ENCODE results near the gene ST6GALNAC5. TPM values are rescaled to one million over a fixed set of nuclear protein-coding genes. Genes with fewer than 3 reads are reported as not detected.

The ST6GALNAC5 gene
- polyA plus RNA-seq, 3 donors, result not detected

GRCh38 chr1:76832521-76832920 is 34.8 kb upstream of the ST6GALNAC5 start:
- no peaks in the 10 kb centered on the region for H3K36me3 ChIP-seq (replicated peaks in 1 of 2; ENCODE audit: control insufficient read depth in 1 of 2, insufficient read depth in 2 of 2, low read length in 2 of 2)
- no peaks in the 10 kb centered on the region for H3K4me1 ChIP-seq (ENCODE audit: control insufficient read depth in 1 of 2, insufficient read depth in 2 of 2, low read length in 2 of 2)
- H3K9ac ChIP-seq (ENCODE audit: insufficient read depth, low read length, poor library complexity, severe bottlenecking), result no peak overlapping the region
- H3K27ac ChIP-seq (ENCODE audit: low read depth in 1 of 2, low read length in 2 of 2), result no peak overlapping the region
- H3K4me3 Mint-ChIP-seq, result no peak overlapping the region
- no peak for DNase-seq
- H2AFZ ChIP-seq (ENCODE audit: insufficient read depth, low read depth, low read length, poor library complexity, severe bottlenecking), result no peak overlapping the region
- H3K27ac Mint-ChIP-seq, result no peak overlapping the region
- TF ChIP-seq CTCF (IDR thresholded peaks at IDR 0.05), result no peak
- no peaks in the 10 kb centered on the region for H4K20me1 ChIP-seq (ENCODE audit: insufficient read depth, low read length)
- intact Hi-C loops (cut with micrococcal nuclease), result no loop called here
- H3K4me1 Mint-ChIP-seq, result peaks cover 4% of the 10 kb centered on the region
- peaks cover 0 to 4% (median 1%) of the 10 kb centered on the region in 7 donors for H3K9me3 Mint-ChIP-seq
- H3K36me3 Mint-ChIP-seq, result no peaks in the 10 kb centered on the region
- no peaks in the 10 kb centered on the region for H3K27me3 ChIP-seq (ENCODE audit: control insufficient read depth in 2 of 2, insufficient read depth in 2 of 2, low read length in 2 of 2)
- no peak overlapping the region for H3K4me2 ChIP-seq (replicated peaks; ENCODE audit: extremely low read depth, low read length, poor library complexity, severe bottlenecking)
- H3K79me2 ChIP-seq (ENCODE audit: insufficient read depth, low read length), result no peaks in the 10 kb centered on the region
- no peak overlapping the region for H3K4me3 ChIP-seq (replicated peaks in 1 of 3; ENCODE audit: low read depth in 2 of 3, low read length in 3 of 3)
- no peaks in the 10 kb centered on the region for H3K9me3 ChIP-seq (replicated peaks in 1 of 2; ENCODE audit: control insufficient read depth in 1 of 2, insufficient read depth in 1 of 2, low read length in 2 of 2)
- H3K27me3 Mint-ChIP-seq (ENCODE audit: low read depth in 3 of 3), result peaks cover 0 to 3% (median 0%) of the 10 kb centered on the region in 3 donors

GRCh38 chr1:76833151-76833550 is 34.1 kb upstream of the ST6GALNAC5 start:
- no peaks in the 10 kb centered on the region for H4K20me1 ChIP-seq (ENCODE audit: insufficient read depth, low read length)
- no peak overlapping the region for H3K27ac ChIP-seq (ENCODE audit: low read depth in 1 of 2, low read length in 2 of 2)
- H2AFZ ChIP-seq (ENCODE audit: insufficient read depth, low read depth, low read length, poor library complexity, severe bottlenecking), result no peak overlapping the region
- H3K9ac ChIP-seq (ENCODE audit: insufficient read depth, low read length, poor library complexity, severe bottlenecking), result no peak overlapping the region
- H3K4me3 ChIP-seq (replicated peaks in 1 of 3; ENCODE audit: low read depth in 2 of 3, low read length in 3 of 3), result no peak overlapping the region
- H3K36me3 Mint-ChIP-seq, result no peaks in the 10 kb centered on the region
- no peak overlapping the region for H3K4me3 Mint-ChIP-seq
- no peak overlapping the region for H3K4me2 ChIP-seq (replicated peaks; ENCODE audit: extremely low read depth, low read length, poor library complexity, severe bottlenecking)
- H3K27ac Mint-ChIP-seq, result no peak overlapping the region
- H3K79me2 ChIP-seq (ENCODE audit: insufficient read depth, low read length), result no peaks in the 10 kb centered on the region
- intact Hi-C loops (cut with micrococcal nuclease), result no loop called here
- H3K9me3 ChIP-seq (replicated peaks in 1 of 2; ENCODE audit: control insufficient read depth in 1 of 2, insufficient read depth in 1 of 2, low read length in 2 of 2), result no peaks in the 10 kb centered on the region
- TF ChIP-seq CTCF (IDR thresholded peaks at IDR 0.05), result no peak
- no peaks in the 10 kb centered on the region for H3K4me1 ChIP-seq (ENCODE audit: control insufficient read depth in 1 of 2, insufficient read depth in 2 of 2, low read length in 2 of 2)
- H3K36me3 ChIP-seq (replicated peaks in 1 of 2; ENCODE audit: control insufficient read depth in 1 of 2, insufficient read depth in 2 of 2, low read length in 2 of 2), result no peaks in the 10 kb centered on the region
- WGBS (ENCODE audit: insufficient coverage), result no CpG with 5 or more reads among the region's 1 CpG
- DNase-seq, result no peak
- H3K27me3 ChIP-seq (ENCODE audit: control insufficient read depth in 2 of 2, insufficient read depth in 2 of 2, low read length in 2 of 2), result no peaks in the 10 kb centered on the region
- H3K4me1 Mint-ChIP-seq, result peaks cover 4% of the 10 kb centered on the region
- peaks cover 0 to 3% (median 2%) of the 10 kb centered on the region in 3 donors for H3K27me3 Mint-ChIP-seq (ENCODE audit: low read depth in 3 of 3)
- H3K9me3 Mint-ChIP-seq, result peaks cover 0 to 4% (median 2%) of the 10 kb centered on the region in 7 donors
